C4-2B (cell line): ENCODE data around the gene KIDINS220.

Experiments used
- ZFX ChIP-seq: fragments of 450-650 bp; IDR thresholded peaks from 2 replicates; pipeline ENCODE4 v1.6.1; 2017
- TF ChIP-seq, protein P1 (sequence below): fragments of 450-650 bp; conservative IDR thresholded peaks from 2 replicates; pipeline ENCODE4 v1.5.1; 2017; ENCODE audit warnings: mild to moderate bottlenecking

DNA sequence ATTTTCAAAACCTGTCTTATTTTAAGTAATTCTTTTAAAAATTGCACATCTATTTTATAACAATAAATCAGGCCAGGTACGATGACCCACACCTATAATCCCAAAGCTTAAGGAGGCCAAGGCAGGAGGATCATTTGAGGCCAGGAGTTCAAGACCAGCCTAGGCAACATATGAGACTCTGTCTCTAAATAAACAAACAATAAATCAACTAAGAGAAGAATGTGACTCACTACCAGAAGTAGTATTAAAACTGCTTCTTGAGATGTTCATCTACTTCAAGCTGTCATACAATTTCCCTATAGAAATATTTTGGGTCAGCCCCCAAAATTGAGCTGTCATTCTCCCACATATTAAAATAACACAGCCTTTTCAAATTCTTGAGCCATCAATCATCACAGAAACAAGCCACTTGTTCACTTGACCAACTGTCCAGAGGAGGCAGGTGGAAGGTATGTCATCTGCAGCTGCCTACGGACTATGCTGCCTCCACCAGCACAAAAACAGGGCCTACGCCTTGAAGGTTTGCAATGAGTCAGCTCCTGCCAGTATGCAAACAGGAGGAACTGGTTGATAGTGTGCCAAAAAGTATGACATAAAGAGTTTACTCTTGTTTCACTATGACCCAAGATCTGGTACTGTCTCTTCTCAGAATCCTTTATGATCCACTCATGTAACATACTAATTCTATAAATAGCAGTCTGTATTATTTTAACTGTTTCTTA is 33.6 kb downstream of the KIDINS220 start:
- TF ChIP-seq, protein P1, sequence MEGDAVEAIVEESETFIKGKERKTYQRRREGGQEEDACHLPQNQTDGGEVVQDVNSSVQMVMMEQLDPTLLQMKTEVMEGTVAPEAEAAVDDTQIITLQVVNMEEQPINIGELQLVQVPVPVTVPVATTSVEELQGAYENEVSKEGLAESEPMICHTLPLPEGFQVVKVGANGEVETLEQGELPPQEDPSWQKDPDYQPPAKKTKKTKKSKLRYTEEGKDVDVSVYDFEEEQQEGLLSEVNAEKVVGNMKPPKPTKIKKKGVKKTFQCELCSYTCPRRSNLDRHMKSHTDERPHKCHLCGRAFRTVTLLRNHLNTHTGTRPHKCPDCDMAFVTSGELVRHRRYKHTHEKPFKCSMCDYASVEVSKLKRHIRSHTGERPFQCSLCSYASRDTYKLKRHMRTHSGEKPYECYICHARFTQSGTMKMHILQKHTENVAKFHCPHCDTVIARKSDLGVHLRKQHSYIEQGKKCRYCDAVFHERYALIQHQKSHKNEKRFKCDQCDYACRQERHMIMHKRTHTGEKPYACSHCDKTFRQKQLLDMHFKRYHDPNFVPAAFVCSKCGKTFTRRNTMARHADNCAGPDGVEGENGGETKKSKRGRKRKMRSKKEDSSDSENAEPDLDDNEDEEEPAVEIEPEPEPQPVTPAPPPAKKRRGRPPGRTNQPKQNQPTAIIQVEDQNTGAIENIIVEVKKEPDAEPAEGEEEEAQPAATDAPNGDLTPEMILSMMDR: peak; percentile 16; the same call in 1 of the 2 replicates
- no peak for TF ChIP-seq ZFX
